Putamen (tissue), 1 donor: ENCODE data around the gene GAK.
"Not testable (repeated sequence)": the region's sequence is repeated elsewhere in the genome, so short reads cannot be mapped to it uniquely, and the experiment has no call there.

Experiments
- DNase-seq: peaks from one replicate; pipeline ENCODE4 v3.0.0-alpha.2; 2016; ENCODE audit warnings: low spot score

GAK gene

GRCh38 chr4:931960-932712 is at the start of gene GAK, which contains the start of gene TMEM175:
TSS of gene GAK (minus strand) at chr4:932316. CDS start at chr4:932187, 129 bp downstream.
TSS of gene TMEM175 (plus strand) at chr4:932460. CDS start at chr4:947740, 15,280 bp downstream.
- peak; percentile 92 for DNase-seq

DNA sequence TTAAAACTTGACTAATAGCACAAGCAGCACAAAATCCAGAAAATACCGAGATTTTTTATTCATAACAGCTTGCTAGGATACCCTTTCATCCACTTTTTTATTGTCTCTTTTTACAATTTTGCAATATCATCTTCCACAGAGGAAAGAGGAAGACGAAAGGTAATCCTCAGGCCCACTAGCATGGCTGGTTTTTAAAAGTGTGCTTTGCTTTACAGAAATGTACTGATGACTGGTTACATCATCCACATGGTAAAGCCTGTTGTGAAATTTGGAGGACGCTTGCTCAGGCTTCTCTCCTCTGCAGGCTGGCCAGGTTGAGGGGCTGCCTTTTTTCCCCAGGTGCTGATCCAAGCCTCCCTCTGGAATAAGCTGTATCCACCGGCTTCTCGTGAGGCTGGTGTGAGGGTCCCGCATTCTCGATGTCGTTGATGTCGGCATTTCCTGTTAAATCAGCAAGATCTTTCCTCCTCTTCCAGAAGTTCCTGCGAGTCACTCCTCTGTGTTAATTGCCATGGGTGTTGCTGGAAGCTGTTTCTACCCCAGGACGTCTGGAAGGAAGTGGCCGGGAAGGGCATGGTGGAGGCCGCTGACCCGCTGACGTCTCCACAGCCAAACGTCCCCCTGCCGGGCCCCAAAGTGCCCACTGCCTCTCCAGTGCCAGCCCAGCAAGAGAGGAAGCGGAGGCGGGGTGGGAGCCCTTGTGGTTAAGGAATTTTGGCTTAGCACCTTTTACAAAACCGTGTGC is 47.0 kb upstream of the GAK start:
- DNase-seq: no peak

DNA sequence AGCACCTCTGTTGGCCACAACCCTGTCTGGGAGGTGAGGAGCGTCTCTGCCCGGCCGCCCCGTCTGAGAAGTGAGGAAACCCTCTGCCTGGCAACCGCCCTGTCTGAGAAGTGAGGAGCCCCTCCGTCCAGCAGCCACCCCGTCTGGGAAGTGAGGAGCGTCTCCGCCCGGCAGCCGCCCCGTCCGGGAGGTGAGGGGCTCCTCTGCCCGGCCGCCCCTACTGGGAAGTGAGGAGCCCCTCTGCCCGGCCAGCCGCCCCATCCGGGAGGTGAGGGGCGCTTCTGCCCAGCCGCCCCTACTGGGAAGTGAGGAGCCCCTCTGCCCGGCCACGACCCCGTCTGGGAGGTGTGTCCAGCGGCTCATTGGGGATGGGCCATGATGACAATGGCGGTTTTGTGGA is 43.9 kb upstream of the GAK start:
- DNase-seq: not testable (repeated sequence)

DNA sequence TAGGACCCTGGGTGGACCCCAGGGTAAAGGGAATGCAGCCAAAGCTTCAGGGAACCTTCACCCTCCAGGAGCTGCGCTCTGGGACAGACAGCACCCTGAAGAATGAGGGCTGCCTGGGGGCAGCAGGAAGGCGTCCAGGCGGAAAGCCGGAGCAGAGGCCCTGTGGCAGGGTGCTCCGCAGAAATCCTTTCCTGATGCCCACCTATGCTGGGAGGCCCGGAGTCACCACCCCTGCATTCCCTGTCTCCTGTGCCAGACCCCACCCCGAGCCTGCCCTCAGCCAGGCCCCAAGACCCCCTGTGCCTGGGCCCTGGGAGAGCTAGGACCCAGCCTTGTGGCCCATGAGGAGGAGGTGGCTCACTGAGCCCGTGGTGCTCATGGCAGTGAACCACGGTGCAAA is 42.6 kb upstream of the GAK start:
- DNase-seq: no peak

GRCh38 chr4:973431-974397 is 41.6 kb upstream of the GAK start, which contains the start of gene DGKQ:
TSS of gene DGKQ (minus strand) at chr4:973569. CDS start at chr4:973482, 87 bp downstream.
- peak; percentile 89 for DNase-seq

GRCh38 chr4:972651-973424 is 40.7 kb upstream of the GAK start:
- no peak for DNase-seq

DNA sequence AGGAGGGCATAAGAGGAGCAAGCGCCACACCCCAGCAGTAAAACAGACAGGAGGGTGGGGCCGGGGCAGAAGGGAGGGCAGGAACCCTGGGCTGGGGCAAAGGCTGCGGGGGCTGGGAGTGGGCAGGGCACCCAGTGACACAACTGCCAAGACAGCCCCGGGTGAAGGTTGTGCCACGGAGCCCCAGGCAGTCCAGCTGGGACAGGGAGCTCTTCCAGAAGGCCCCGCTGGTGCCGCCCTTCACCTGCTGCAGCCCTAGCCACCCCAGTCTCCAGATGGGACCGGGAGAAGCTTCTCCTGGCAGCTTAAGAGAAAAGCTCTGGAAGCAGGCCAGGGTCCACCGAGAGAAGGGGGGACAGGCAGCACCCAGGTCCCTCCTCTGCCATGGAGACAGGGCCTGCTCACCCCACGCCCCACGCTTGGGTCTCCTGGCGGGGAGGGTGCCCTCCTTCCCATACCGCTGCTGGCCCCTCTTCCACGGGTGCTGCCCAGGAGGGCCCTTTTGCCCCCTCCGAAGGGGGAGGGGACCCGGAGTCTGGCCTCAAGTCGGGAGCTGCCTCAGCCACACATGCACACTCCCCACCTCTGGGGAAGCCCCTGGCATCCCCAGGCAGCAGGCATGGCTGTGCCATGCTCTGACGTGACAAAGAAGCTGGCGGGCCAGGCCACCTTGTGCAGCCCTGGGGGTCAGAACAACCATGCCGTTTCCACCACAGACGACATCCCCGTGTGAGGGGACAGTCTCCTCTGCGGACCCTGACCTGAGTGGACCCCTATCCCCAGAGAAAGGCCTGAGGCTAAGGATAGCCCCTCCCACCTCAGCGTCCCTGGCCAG is 39.8 kb upstream of the GAK start:
- no peak for DNase-seq

DNA sequence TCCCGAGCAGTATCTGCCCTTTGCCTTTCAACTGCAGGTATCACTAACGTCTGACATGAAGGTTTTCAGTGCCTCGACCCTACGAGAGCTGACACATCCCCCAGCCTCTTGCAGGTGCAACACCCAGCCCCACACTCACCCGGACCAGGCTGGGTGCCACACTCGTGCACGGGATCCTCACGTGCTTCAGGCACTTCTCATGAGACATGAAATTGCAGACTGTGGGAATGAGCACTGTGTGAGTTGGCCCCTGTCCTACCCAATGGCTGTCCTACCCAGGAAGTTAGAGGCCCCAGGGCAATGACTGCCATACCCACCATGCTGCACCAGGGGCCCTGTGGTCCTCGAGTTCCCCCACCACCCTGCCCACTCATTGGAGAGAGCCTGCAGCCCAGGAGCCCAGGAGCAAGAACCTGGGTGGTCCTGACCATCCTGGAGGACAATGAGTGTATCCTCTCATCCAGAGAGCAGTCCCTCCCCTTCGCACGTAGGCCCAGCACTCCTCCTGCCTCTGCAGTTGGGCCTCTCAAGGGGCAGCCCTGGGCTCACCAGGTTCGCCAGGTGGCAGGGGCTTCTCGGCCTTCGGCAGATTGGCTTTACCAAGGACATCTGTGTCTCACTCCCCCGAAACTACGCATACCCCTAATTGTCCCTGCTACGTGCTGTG is 38.9 kb upstream of the GAK start:
- DNase-seq: no peak

- DNase-seq: no peak
These were observed 38.1 kb upstream of the GAK start for GRCh38 chr4:970046-970745.

GRCh38 chr4:968621-969394 is 36.7 kb upstream of the GAK start:
- no peak for DNase-seq

DNA sequence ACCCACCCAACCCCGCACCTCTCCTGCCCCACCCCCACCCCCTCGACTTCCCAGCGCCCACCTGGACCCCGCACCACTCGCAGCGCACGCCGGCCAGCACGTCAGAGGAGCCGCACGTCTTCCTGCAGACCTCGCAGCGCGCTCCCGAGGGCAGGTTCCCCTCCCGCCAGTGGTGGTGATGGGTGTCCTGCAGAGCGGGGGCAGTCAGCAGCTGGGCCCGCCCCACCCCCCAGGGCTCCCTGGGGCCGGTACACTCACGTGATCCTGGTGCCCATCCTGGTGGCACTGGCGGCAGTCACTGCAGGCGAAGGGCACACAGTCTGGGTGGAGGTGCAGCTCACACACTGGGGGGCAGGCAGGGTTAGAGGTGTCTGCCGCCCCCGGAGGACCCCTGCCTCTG is 36.1 kb upstream of the GAK start:
- no peak for DNase-seq

- no peak for DNase-seq
These were observed 35.3 kb upstream of the GAK start for GRCh38 chr4:967113-968104.

GRCh38 chr4:966266-967112 is 34.4 kb upstream of the GAK start:
- DNase-seq: no peak

DNA sequence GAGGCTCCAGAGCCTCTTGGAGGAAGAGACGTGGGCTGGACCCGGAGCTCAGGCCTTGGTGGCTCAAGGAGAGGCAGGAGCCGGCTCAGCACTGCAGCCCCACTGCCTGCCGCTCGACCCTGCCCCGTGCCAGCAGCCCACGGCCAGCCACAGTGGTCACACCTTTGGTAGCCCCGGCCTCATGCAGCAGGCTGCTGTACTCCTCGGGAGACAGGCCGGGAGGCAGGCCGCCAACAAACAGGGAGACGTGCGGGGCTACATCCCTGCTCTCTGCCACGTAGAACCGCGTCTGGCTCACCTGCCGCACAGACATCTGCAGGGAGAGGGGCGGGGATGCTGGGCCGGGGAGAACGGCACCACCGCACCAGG is 33.6 kb upstream of the GAK start:
- DNase-seq: no peak

GRCh38 chr4:965048-965765 is 33.1 kb upstream of the GAK start:
- no peak for DNase-seq
